Ishikawa (cell line): ENCODE results near the gene RPS6KB1.

ENCODE experiments used
- CREB1 ChIP-seq: IDR thresholded peaks from 2 replicates; pipeline ENCODE4 v1.6.1; 2012; ENCODE audit warnings: low read depth
- EGR1 ChIP-seq: IDR thresholded peaks from 2 replicates; pipeline ENCODE4 v1.6.1; 2012
- FOXM1 ChIP-seq: IDR thresholded peaks from 2 replicates; pipeline ENCODE4 v1.6.1; 2012; ENCODE audit warnings: low read depth, borderline replicate concordance
- NFIC ChIP-seq: IDR thresholded peaks from 2 replicates; pipeline ENCODE4 v1.6.1; 2012
- RAD21 ChIP-seq: IDR thresholded peaks from 2 replicates; pipeline ENCODE4 v1.6.1; 2012; ENCODE audit warnings: low read depth
- TCF12 ChIP-seq: IDR thresholded peaks from 2 replicates; pipeline ENCODE4 v1.6.1; 2012; ENCODE audit warnings: low read depth
- TF ChIP-seq, protein P1 (sequence below): IDR thresholded peaks from 2 replicates; pipeline ENCODE4 v1.6.1; 2012
- TF ChIP-seq, protein P2 (sequence below): IDR thresholded peaks from 2 replicates; pipeline ENCODE4 v1.6.1; 2012; ENCODE audit warnings: low read depth, mild to moderate bottlenecking

DNA sequence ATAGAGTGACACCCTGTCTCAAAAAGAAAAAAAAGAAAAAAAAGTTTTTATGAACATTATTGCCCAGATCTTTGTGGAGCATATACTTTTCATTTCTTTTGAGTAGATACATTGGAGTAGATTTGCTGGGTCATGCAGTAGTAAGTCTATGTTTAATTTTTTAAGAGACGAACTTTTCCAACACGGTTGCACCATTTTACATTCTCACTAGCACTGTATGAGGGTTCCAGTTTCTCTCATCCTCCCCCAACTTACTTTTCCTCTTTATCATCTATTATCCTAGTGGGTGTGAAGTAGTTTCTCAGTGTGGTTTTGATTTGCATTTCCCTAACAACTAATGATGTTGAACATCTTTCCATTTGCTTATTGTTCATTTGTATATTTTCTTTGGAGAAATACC, 10.5 kb downstream of the RPS6KB1 start:
- TF ChIP-seq NFIC (no peak), CREB1 (no peak), TCF12 (no peak), EGR1 (no peak), RAD21 (no peak), FOXM1 (no peak)
- TF ChIP-seq, protein P1, sequence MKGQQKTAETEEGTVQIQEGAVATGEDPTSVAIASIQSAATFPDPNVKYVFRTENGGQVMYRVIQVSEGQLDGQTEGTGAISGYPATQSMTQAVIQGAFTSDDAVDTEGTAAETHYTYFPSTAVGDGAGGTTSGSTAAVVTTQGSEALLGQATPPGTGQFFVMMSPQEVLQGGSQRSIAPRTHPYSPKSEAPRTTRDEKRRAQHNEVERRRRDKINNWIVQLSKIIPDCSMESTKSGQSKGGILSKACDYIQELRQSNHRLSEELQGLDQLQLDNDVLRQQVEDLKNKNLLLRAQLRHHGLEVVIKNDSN, result no peak
- TF ChIP-seq, protein P2, sequence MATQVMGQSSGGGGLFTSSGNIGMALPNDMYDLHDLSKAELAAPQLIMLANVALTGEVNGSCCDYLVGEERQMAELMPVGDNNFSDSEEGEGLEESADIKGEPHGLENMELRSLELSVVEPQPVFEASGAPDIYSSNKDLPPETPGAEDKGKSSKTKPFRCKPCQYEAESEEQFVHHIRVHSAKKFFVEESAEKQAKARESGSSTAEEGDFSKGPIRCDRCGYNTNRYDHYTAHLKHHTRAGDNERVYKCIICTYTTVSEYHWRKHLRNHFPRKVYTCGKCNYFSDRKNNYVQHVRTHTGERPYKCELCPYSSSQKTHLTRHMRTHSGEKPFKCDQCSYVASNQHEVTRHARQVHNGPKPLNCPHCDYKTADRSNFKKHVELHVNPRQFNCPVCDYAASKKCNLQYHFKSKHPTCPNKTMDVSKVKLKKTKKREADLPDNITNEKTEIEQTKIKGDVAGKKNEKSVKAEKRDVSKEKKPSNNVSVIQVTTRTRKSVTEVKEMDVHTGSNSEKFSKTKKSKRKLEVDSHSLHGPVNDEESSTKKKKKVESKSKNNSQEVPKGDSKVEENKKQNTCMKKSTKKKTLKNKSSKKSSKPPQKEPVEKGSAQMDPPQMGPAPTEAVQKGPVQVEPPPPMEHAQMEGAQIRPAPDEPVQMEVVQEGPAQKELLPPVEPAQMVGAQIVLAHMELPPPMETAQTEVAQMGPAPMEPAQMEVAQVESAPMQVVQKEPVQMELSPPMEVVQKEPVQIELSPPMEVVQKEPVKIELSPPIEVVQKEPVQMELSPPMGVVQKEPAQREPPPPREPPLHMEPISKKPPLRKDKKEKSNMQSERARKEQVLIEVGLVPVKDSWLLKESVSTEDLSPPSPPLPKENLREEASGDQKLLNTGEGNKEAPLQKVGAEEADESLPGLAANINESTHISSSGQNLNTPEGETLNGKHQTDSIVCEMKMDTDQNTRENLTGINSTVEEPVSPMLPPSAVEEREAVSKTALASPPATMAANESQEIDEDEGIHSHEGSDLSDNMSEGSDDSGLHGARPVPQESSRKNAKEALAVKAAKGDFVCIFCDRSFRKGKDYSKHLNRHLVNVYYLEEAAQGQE, result no peak
